K562 (cell line): ENCODE data around the gene SORCS2. TPM values are rescaled to one million over a fixed set of nuclear protein-coding genes. Genes with fewer than 3 reads are reported as not detected.

Source experiments
- ATAC-seq: fragments of 200-7000 bp; cut with Tn5 transposase; 3 replicates; pipeline ENCODE4 v1.9.1; 2020; ENCODE audit warnings: moderate library complexity
- BruUV-seq: library from RNA; stranded (reverse); fragments of 400-500 nt; replicated peaks from 2 replicates; lab custom pipeline; 2021; lab: Mats Ljungman, UMichigan
- CTCF ChIA-PET: fragments of 300-600 bp; formaldehyde crosslinking; extraction: SDS; loops from one replicate; lab custom pipeline; 2021; ENCODE audit warnings: low intra/inter-chr PET ratio; lab: Yijun Ruan, JAX
- POLR2A ChIA-PET: fragments of 300-600, 350-650 bp; sonication (Branson Sonifier 250); formaldehyde crosslinking; extraction: SDS; loops from one replicate; lab custom pipeline; 2021; ENCODE audit warnings: antibody characterized with exemption, inconsistent platforms; lab: Yijun Ruan, JAX
- DNase-seq, 4 experiments: peaks; one replicate each; pipeline versions ENCODE4 v3.0.0 to v3.0.0-alpha.2; 2011 to 2018; ENCODE audit warnings: low spot score in 3 of 4, mixed read lengths in 3 of 4; ENCODE audit errors: extremely low read depth in 1 of 4
- FAIRE-seq: peaks from 2 replicates; lab custom pipeline; 2011; peaks lifted over from hg19 to GRCh38; lab: Jason Lieb, UNC
- H2AFZ ChIP-seq: 2 replicates; pipeline ENCODE4 v1.6.0; 2011; ENCODE audit warnings: low read depth, low read length, control low read depth, inconsistent platforms
- H3K27ac ChIP-seq: fragments of 200-600 bp; 3 replicates; pipeline ENCODE4 v1.8.0; 2011; ENCODE audit warnings: low read depth, mild to moderate bottlenecking, control low read depth, inconsistent platforms, low read length, moderate library complexity, mixed read lengths; ENCODE audit errors: extremely low read depth
- H3K27me3 ChIP-seq, 2 experiments: fragments of 300-600 bp in 1 of 2; 2 replicates in 1 of 2; 3 replicates in 1 of 2; pipeline versions ENCODE4 v1.6.0 to v1.8.0; 2011; ENCODE audit warnings: inconsistent platforms in 2 of 2, low read length in 2 of 2, mild to moderate bottlenecking in 1 of 2, mixed read lengths in 1 of 2, moderate library complexity in 1 of 2; ENCODE audit not compliant: control insufficient read depth in 2 of 2, insufficient read depth in 2 of 2
- H3K36me3 ChIP-seq: fragments of 300-600 bp; 3 replicates; pipeline ENCODE4 v1.8.0; 2011; ENCODE audit warnings: mild to moderate bottlenecking, low read length, inconsistent platforms; ENCODE audit not compliant: control insufficient read depth, insufficient read depth
- H3K4me1 ChIP-seq, 2 experiments: fragments of 200-600 bp in 1 of 2; replicated peaks in 1 of 2; 2 replicates in 1 of 2; 3 replicates in 1 of 2; pipeline versions ENCODE4 v1.5.1 to v1.8.0; 2011; ENCODE audit warnings: inconsistent platforms in 2 of 2, low read length in 2 of 2, mild to moderate bottlenecking in 1 of 2, mixed read lengths in 1 of 2, moderate library complexity in 1 of 2; ENCODE audit not compliant: control insufficient read depth in 2 of 2, insufficient read depth in 2 of 2
- H3K4me2 ChIP-seq: 2 replicates; pipeline ENCODE4 v1.6.1; 2011; ENCODE audit warnings: low read length, control low read depth, inconsistent platforms, mixed read lengths; ENCODE audit not compliant: insufficient read depth
- H3K4me3 ChIP-seq: fragments of 200-600 bp; sonication (generic), shearing (Covaris generic); 2 replicates; pipeline ENCODE4 v1.5.1; 2016; ENCODE audit warnings: control low read depth, inconsistent platforms
- H3K79me2 ChIP-seq: fragments of 200-600 bp; 3 replicates; pipeline ENCODE4 v1.8.0; 2011; ENCODE audit warnings: low read length, inconsistent platforms; ENCODE audit not compliant: control insufficient read depth, insufficient read depth
- H3K9ac ChIP-seq, 2 experiments: 2 replicates each; pipeline versions ENCODE4 v1.6.0 to v1.6.1; 2011; ENCODE audit warnings: low read depth in 2 of 2, low read length in 2 of 2, control low read depth in 1 of 2, inconsistent platforms in 1 of 2, mild to moderate bottlenecking in 1 of 2, mixed read lengths in 1 of 2; ENCODE audit not compliant: insufficient read depth in 1 of 2
- H3K9me1 ChIP-seq: one replicate; pipeline ENCODE4 v1.6.0; 2011; ENCODE audit warnings: inconsistent platforms, mild to moderate bottlenecking, low read length, moderate library complexity; ENCODE audit not compliant: control insufficient read depth, insufficient read depth
- H3K9me3 ChIP-seq: replicated peaks from 2 replicates; pipeline ENCODE4 v1.5.1; 2011; ENCODE audit warnings: low read depth, low read length, inconsistent platforms; ENCODE audit not compliant: control insufficient read depth, insufficient read depth
- H4K20me1 ChIP-seq: replicated peaks from 2 replicates; pipeline ENCODE4 v1.6.1; 2011; ENCODE audit warnings: low read length, inconsistent platforms, mixed read lengths; ENCODE audit not compliant: control insufficient read depth, insufficient read depth
- ETV5 ChIP-seq: sonication (generic); formaldehyde crosslinking; IDR thresholded peaks from 2 replicates; pipeline ENCODE4 v1.4.0; 2020; ENCODE audit warnings: low read depth, mild to moderate bottlenecking, missing genetic modification reagents
- MYBL2 ChIP-seq, 2 experiments: fragments of 450-650 bp in 1 of 2; sonication (generic) in 1 of 2; formaldehyde crosslinking in 1 of 2; IDR thresholded peaks; 2 replicates each; pipeline versions ENCODE4 v1.6.1 to v1.8.1; 2017 to 2022; ENCODE audit warnings: borderline replicate concordance in 1 of 2, inconsistent platforms in 1 of 2, low read depth in 1 of 2, mild to moderate bottlenecking in 1 of 2, missing genetic modification reagents in 1 of 2, moderate library complexity in 1 of 2
- NFATC3 ChIP-seq: fragments of 450-650 bp; IDR thresholded peaks from 2 replicates; pipeline ENCODE4 v1.6.1; 2017; ENCODE audit warnings: mild to moderate bottlenecking
- PURB ChIP-seq: sonication (generic); formaldehyde crosslinking; IDR thresholded peaks from 2 replicates; pipeline ENCODE4 v1.9.0; 2021; ENCODE audit warnings: low read depth, mild to moderate bottlenecking, missing genetic modification reagents
- ZNF133 ChIP-seq: fragments of 250-450 bp; sonication (Bioruptor Pico); IDR thresholded peaks from 2 replicates; pipeline ENCODE4 v1.4.0; 2020; ENCODE audit warnings: mild to moderate bottlenecking
- ZNF239 ChIP-seq: fragments of 250-450 bp; sonication (Bioruptor Pico); IDR thresholded peaks from 2 replicates; pipeline ENCODE4 v1.4.0; 2020; ENCODE audit warnings: mild to moderate bottlenecking
- ZNF282 ChIP-seq: sonication (generic); formaldehyde crosslinking; IDR thresholded peaks from 2 replicates; pipeline ENCODE4 v1.8.1; 2023; ENCODE audit warnings: missing genetic modification reagents
- ZSCAN29 ChIP-seq: fragments of 450-650 bp; IDR thresholded peaks from 2 replicates; pipeline ENCODE4 v1.6.1; 2017
- WGBS: fragments of 100-300 bp; shearing (Covaris generic); methylation state at CpG from one replicate; pipeline ENCODE4 v1.1.6; 2016; ENCODE audit warnings: low coverage, mixed read lengths; ENCODE audit not compliant: insufficient coverage; ENCODE audit errors: missing lambda C conversion rate; 5-methylcytosine and 5-hydroxymethylcytosine counted together
- in situ Hi-C: fragments of 300-500 bp; cut with MboI; formaldehyde crosslinking; loops from 4 replicates; pipeline ENCODE4 v1.15.0; 2018; ENCODE audit warnings: inconsistent platforms, mixed read lengths
- intact Hi-C: fragments of 100-400 bp; cut with micrococcal nuclease; formaldehyde crosslinking; loops from 2 replicates; pipeline ENCODE4 v1.14.2; 2022
- polyA plus RNA-seq, 8 experiments: library from polyadenylated mRNA; depleted of rRNA in 4 of 8; stranded (reverse) in 5 of 8; unstranded in 3 of 8; fragments of >200 nt; fragmentation: Nextera tagmentation in 2 of 8; fragmentation: Illumina TruSeq in 1 of 8; extraction: Ambion mirVana in 2 of 8; extraction: Trizol in 1 of 8; gene quantifications; 2 replicates each; pipeline versions ENCODE4 v1.2.1 to v1.2.3, GENCODE V29; 2011 to 2014; ENCODE audit warnings: inconsistent platforms in 1 of 8, missing spikeins in 1 of 8
- total RNA-seq, 7 experiments: library from RNA; depleted of rRNA in 6 of 7; stranded (reverse); fragments of >200 nt in 6 of 7; fragmentation: Illumina TruSeq in 2 of 7; extraction: Trizol in 2 of 7; gene quantifications; 2 replicates each; pipeline versions ENCODE4 v1.2.1 to v1.2.3, GENCODE V29; 2011 to 2021; ENCODE audit warnings: low replicate concordance in 1 of 7

Gene SORCS2
- total and polyA plus RNA-seq, 9 of the 15 experiments (the other 6 are each of a cell fraction or from before 2014, with no cell fraction given) = not detected

DNA sequence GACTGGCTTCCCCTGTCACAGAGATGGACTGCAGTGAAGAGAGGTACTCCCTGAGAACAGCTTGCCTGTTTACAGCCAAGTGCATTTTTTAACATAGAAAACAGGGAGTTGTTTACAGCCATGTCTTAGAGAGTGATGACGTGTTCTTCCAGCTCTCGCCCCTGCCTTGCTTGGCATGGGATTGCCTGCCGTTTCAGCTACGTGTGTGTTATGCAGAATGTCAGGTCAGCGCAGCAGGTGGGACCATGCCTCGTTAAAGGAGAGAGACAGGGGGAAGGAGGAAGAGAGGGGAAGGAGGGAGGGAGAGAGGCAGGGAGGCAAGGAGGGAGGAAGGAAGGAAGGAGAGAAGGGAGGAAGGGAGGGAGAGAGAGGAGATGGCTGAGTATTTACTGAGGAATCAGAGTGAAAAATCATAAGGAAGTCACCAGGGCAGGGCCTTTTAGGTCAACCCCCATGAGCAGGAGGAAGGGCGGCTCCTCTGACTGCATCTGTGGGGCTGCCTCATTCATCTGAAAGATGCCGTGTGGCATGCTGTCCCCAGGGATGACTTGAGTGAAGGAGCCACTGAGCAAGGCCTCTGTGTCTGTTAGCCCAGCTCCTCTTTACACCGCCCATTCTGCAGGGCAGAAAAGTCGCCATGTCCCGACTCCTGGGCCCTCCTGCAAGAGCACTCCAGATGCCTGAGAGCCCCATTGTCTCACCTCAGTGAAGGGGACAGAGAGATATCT lies 382.1 kb downstream of the SORCS2 start:
- Histone ChIP-seq H3K9me3 (no peaks in the 10 kb centered on the region), H3K79me2 (no peaks in the 10 kb centered on the region), H3K4me3 (no peak overlapping the region), H4K20me1 (no peaks in the 10 kb centered on the region), H3K27me3 (0 out of 5 replicates have a peak, but pooled peaks cover 0 to 3% of the 10 kb centered on the region in 2 experiments), H3K4me2 (no peak overlapping the region), H3K4me1 (no peaks in the 10 kb centered on the region), H3K9me1 (no peaks in the 10 kb centered on the region), H2AFZ (no peak overlapping the region), H3K9ac (no peak overlapping the region), H3K36me3 (no peaks in the 10 kb centered on the region), H3K27ac (no peak overlapping the region)
- TF ChIP-seq NFATC3 (no peak), ZNF282 (no peak), ZNF239 (no peak), ETV5 (CRISPR knock-in tag) (no peak), ZSCAN29 (no peak), PURB (CRISPR knock-in tag) (no peak), MYBL2 (IDR thresholded peaks at IDR 0.05; ENCODE audit: low read depth) (no peak), MYBL2 (CRISPR knock-in tag; IDR thresholded peaks at IDR 0.05; ENCODE audit: borderline replicate concordance) (no peak), ZNF133 (no peak)
- 0% methylated on average over 11 of the region's 11 CpGs for WGBS
- no TSS peak for BruUV-seq
- CTCF ChIA-PET = no interaction called here
- POLR2A ChIA-PET = interaction anchor here (0.6 kb wide), 1 partner anchor 301 kb away, joined by 4 read pairs; no protein-coding TSS in a partner anchor
- no peak for DNase-seq
- intact Hi-C loops = no loop called here
- ATAC-seq = no peak
- no peak for FAIRE-seq
- in situ Hi-C loops = no loop called here
